AG10803 (cell line): ENCODE data around the gene LRRN4CL.
A peak's percentile ranks its signal among the peaks of the same experiment; 100 is the strongest.
"Not testable (repeated sequence)": the region's sequence is repeated elsewhere in the genome, so short reads cannot be mapped to it uniquely, and the experiment has no call there.

Experiments used
- DNase-seq: peaks from one replicate; pipeline ENCODE4 v3.0.0; 2010; ENCODE audit warnings: low read depth
- H3K4me3 ChIP-seq: 2 replicates; pipeline ENCODE4 v1.5.1; 2011; ENCODE audit warnings: mild to moderate bottlenecking, low read length, control low read depth
- TF ChIP-seq, protein P1 (sequence below): conservative IDR thresholded peaks from 2 replicates; pipeline ENCODE4 v1.5.1; 2011; ENCODE audit warnings: mild to moderate bottlenecking, low read length, control low read depth, inconsistent platforms

LRRN4CL gene

DNA sequence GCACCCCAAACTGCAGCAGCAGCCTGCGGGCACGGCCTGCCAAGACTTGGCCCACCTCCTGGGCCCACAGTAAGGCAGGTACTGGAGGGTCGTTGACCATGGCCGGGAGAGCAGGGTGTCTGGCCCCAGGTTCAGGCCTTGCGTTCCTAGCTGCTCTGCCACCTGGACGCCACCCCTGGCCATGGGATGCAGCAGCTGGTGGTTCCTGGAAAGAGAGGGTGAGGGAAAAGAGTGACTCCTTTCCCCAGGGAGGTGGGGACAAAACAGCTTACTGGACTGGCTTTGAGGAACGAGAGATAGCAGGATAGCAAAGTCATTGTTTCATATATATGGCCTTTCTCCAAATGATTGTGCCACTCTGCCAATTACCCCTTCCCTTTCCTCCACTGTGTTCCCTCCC is 16.1 kb upstream of the LRRN4CL start:
- TF ChIP-seq, protein P1, sequence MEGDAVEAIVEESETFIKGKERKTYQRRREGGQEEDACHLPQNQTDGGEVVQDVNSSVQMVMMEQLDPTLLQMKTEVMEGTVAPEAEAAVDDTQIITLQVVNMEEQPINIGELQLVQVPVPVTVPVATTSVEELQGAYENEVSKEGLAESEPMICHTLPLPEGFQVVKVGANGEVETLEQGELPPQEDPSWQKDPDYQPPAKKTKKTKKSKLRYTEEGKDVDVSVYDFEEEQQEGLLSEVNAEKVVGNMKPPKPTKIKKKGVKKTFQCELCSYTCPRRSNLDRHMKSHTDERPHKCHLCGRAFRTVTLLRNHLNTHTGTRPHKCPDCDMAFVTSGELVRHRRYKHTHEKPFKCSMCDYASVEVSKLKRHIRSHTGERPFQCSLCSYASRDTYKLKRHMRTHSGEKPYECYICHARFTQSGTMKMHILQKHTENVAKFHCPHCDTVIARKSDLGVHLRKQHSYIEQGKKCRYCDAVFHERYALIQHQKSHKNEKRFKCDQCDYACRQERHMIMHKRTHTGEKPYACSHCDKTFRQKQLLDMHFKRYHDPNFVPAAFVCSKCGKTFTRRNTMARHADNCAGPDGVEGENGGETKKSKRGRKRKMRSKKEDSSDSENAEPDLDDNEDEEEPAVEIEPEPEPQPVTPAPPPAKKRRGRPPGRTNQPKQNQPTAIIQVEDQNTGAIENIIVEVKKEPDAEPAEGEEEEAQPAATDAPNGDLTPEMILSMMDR, result no peak; the same call in 1 of the 2 replicates
- peak overlapping the region; percentile 80 for H3K4me3 ChIP-seq
- no peak for DNase-seq

DNA sequence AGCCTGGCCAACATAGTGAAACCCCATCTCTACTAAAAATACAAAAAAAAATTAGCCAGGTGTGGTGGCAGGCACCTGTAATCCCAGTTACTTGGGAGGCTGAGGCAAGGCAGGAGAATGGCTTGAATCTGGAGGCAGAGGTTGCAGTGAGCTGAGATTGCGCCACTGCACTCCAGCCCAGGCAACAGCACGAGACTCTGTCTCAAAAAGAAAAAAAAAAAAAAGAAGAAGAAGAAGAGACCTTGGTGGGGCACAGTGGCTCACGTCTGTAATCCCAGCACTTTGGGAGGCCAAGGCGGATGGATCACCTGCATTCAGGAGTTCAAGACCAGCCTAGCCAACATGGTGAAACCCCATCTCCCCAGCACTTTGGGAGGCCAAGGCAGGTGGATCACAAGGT is 14.6 kb upstream of the LRRN4CL start:
- not testable (repeated sequence) for H3K4me3 ChIP-seq

DNA sequence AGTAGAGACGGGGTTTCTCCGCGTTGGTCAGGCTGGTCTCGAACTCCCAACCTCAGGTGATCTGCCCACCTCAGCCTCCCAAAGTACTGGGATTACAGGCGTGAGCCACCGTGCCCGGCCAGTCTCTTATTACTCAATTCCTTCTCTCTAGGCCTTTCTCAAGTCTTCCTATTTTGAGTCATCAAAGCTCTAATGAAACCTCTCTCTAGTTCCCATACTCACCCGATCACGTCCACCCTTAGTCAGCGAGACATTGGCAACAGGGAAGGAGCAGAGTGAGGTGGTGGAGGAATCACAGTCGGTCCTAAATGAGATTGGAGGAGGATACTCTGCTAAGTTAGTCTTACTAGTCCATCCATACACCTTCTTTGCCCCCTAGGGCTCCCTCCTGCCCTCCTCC is 12.9 kb upstream of the LRRN4CL start:
- TF ChIP-seq, protein P1, result no peak
- DNase-seq, result no peak
- no peak overlapping the region for H3K4me3 ChIP-seq

More for the DNA sequence above, 14.6 kb upstream of the LRRN4CL start:
- DNase-seq, result not testable (repeated sequence)

DNA sequence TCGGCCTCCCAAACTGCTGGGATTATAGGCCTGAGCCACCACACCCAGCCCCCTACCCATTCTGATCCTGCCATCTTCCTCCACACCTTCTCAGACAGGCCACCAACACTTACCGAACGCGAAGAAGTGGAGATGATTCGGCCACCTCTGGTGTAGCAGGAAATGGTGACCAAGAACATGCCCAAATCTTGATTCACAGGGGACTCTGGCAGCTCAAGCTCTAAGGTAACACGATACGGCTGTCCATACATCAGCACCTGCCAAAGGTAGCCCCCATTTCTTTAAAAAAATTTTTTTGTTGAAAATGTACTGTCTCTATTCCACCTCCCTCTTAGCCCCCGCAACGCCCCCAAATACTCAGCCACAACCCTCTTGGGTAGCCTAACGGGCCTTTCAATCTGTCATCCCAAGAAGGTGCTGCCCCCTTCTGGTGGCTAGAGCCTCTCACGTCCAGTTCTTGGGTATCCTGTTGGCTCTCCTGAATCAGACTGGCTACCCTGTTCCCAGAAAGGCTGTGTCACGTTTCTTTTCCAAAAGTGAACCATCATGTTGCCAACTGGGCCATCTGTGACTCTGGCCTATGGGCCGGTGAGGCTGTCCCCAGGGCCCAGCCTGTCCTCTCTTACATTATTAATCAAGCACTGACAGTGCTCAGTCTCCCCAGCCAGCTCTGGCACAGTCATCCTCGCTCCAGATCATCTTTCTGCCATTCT is 5.3 kb upstream of the LRRN4CL start:
- peak; percentile 85 for DNase-seq
- TF ChIP-seq, protein P1, result peak; percentile 90
- H3K4me3 ChIP-seq, result no peak overlapping the region

DNA sequence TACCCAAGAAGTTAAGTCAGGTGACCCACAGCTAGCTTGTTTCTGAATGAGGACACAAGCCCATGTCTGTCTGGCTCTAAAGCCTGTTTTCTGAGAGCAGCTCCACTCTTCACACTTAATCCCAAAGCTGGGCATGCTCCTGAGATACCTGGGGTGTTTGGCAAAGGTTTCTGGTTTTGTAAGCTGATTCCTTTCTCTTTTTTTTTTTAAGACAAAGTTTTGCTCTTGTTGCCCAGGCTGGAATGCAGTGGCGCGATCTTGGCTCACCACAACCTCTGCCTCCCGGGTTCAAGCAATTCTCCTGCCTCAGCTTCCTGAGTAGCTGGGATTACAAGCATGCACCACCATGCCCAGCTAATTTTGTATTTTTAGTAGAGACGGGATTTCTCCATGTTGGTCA is 4.3 kb upstream of the LRRN4CL start:
- DNase-seq, H3K4me3 ChIP-seq: not testable (repeated sequence)

DNA sequence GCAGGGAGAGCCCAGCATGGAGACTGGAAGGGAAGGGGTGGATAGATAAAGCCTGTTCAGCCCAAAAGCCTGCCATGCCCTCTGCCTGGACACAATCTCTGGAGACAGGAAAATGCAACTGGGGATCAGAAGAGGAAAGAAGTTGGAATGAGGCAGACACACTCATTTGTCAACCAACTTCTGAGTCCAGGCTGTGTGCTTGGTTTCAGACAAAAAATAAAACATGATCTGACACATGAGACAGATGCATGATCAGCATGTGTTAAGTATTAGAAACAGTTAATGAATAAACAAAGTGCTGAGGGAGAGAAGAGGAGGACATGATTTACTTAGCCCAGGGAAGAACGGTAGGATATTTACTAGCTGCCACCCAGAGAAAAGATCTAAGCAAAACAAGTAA is 839 bp downstream of the LRRN4CL start:
- TF ChIP-seq, protein P1, result no peak
- DNase-seq, result peak; percentile 29
- peak overlapping the region; percentile 70 for H3K4me3 ChIP-seq

DNA sequence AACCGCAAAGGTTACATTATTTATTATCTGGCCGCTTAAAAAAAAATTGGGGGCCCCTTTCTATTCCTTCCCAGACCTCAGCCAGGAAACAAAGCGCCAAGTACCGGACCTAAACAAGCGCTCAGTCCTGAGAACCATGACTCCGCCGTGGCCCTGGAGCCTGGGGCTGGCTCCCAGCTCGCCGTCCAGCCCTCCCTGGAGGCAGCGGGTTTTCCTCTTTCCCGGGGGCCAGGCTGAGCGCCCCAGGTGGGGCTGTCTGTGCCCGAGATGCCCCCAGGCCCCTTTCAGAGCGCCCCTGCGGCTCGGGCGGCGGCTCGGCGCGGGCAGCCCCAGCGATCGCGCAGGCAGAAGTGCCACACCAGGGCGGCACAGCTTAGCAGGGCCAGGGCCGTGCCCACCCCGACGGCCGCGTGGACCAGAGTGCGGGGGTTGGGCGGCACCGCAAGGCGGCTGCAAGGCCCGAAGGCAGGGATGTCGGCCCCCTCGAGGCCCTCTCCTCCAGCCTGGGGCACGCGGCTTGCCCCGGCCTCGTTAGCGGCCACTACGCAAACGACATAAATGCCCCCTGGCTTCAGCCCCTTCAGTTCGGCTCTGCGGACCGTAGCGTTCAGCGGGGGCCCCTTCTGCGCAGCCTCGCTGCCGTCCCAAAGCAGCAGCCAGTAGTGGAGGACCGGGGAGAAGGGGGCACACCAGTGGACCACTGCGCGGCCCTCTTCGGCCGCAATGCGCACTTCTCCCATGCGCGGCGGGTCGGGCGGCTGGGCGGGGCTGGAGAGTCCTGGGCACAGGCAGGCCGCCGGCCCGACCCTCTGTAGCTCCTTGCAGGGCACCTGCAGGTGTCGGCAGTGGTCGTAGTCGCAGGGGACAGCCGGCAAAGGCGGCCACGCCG is 1.6 kb downstream of the LRRN4CL start:
- H3K4me3 ChIP-seq, result peak overlapping the region; percentile 70
- DNase-seq, result no peak
- TF ChIP-seq, protein P1, result no peak

DNA sequence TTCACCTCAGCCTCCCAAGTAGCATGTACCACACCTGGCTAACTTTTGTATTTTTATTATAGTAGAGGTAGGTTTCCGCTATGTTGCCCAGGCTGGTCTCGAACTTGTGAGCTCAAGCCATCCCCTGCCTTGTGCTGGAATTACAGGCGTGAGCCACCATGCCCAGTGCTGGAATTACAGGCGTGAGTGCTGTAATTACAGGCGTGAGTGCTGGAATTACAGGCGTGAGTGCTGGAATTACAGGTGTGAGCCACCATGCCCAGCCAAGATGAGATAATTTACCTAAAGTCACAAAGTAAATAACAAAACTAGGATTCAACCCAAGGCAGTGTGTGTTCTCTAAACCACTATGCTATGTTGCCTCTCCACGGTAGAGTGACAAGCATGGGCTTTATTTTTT is 6.8 kb downstream of the LRRN4CL start:
- no peak for DNase-seq
- TF ChIP-seq, protein P1, result no peak
- H3K4me3 ChIP-seq, result no peak overlapping the region
